Urothelium cell line (cell line): ENCODE measurements around the gene RNF123.
A peak's percentile ranks its signal among the peaks of the same experiment; 100 is the strongest.

ENCODE experiments used
- DNase-seq: peaks from one replicate; pipeline ENCODE4 v3.0.0; 2011; ENCODE audit warnings: low spot score, mixed read lengths
- FAIRE-seq: peaks from 2 replicates; lab custom pipeline; 2011; peaks lifted over from hg19 to GRCh38; lab: Jason Lieb, UNC

The RNF123 gene

GRCh38 chr3:49700014-49700413 lies 10.7 kb downstream of the RNF123 start:
- peak; percentile 9 for FAIRE-seq

GRCh38 chr3:49700453-49701128 lies 11.2 kb downstream of the RNF123 start:
- DNase-seq (no peak), FAIRE-seq (no peak)

More at GRCh38 chr3:49700014-49700413, 10.7 kb downstream of the RNF123 start:
- no peak for DNase-seq

GRCh38 chr3:49701388-49702077 lies 12.2 kb downstream of the RNF123 start:
- no peak for FAIRE-seq

GRCh38 chr3:49702672-49703071 lies 13.3 kb downstream of the RNF123 start:
- FAIRE-seq (no peak), DNase-seq (no peak)

More at GRCh38 chr3:49701388-49702077, 12.2 kb downstream of the RNF123 start:
- DNase-seq, result no peak

- DNase-seq (peak; percentile 84), FAIRE-seq (peak; percentile 91)
These were observed 14.1 kb downstream of the RNF123 start for GRCh38 chr3:49703443-49703927.

GRCh38 chr3:49703956-49704355 lies 14.6 kb downstream of the RNF123 start:
- DNase-seq, result no peak
- FAIRE-seq, result no peak

- FAIRE-seq (no peak), DNase-seq (no peak)
These were observed 15.3 kb downstream of the RNF123 start for GRCh38 chr3:49704629-49705028.

- DNase-seq, result no peak
- no peak for FAIRE-seq
These were observed 16.1 kb downstream of the RNF123 start for GRCh38 chr3:49705390-49705960.

- no peak for FAIRE-seq
- no peak for DNase-seq
These were observed 17.2 kb downstream of the RNF123 start for GRCh38 chr3:49706456-49707112.

- FAIRE-seq, result no peak
- no peak for DNase-seq
These were observed 17.7 kb downstream of the RNF123 start for GRCh38 chr3:49707113-49707480.

GRCh38 chr3:49709852-49710251 lies 20.5 kb downstream of the RNF123 start:
- DNase-seq (no peak), FAIRE-seq (no peak)

- DNase-seq (no peak), FAIRE-seq (no peak)
These were observed 22.1 kb downstream of the RNF123 start for GRCh38 chr3:49711489-49711888.

- DNase-seq (no peak), FAIRE-seq (no peak)
These were observed 22.8 kb downstream of the RNF123 start for GRCh38 chr3:49712166-49712565.

- DNase-seq, result no peak
- peak; percentile 65 for FAIRE-seq
These were observed 23.4 kb downstream of the RNF123 start for GRCh38 chr3:49712631-49713317.

GRCh38 chr3:49713336-49714105 lies 24.2 kb downstream of the RNF123 start:
- FAIRE-seq (no peak), DNase-seq (no peak)

- FAIRE-seq, result no peak
- DNase-seq, result no peak
These were observed 25.6 kb downstream of the RNF123 start for GRCh38 chr3:49714728-49715550.

- no peak for DNase-seq
- no peak for FAIRE-seq
These were observed 26.3 kb downstream of the RNF123 start for GRCh38 chr3:49715611-49716121.

GRCh38 chr3:49716169-49716568 lies 26.8 kb downstream of the RNF123 start:
- FAIRE-seq, result no peak
- DNase-seq, result no peak

- DNase-seq, result no peak
- no peak for FAIRE-seq
These were observed 27.4 kb downstream of the RNF123 start for GRCh38 chr3:49716691-49717210.
